Body of pancreas (tissue), 4 donors: Measurements from ENCODE around the gene PTPRD. TPM values are rescaled to one million over a fixed set of nuclear protein-coding genes. Genes with fewer than 3 reads are reported as not detected.

Experiments
- ATAC-seq: fragments of 150-250 bp; one replicate; pipeline ENCODE4 v1.9.1; 2016
- DNase-seq, 4 donors: peaks; one replicate each; pipeline ENCODE4 v3.0.0-alpha.2; 2019
- H3K27ac ChIP-seq, 4 donors: fragments of 200-600 bp; sonication (generic); 1 replicate in 3 of 4; 2 replicates in 1 of 4; pipeline versions ENCODE4 v1.5.1 to v1.6.1; 2016 to 2019; ENCODE audit warnings: mild to moderate bottlenecking in 1 of 4, mixed read lengths in 1 of 4, moderate library complexity in 1 of 4
- H3K27me3 ChIP-seq, 2 donors: fragments of 200-600 bp; sonication (generic); one replicate each; pipeline ENCODE4 v1.6.0; 2016; ENCODE audit warnings: mild to moderate bottlenecking in 1 of 2
- H3K36me3 ChIP-seq, 2 donors: fragments of 200-600 bp; sonication (generic); replicated peaks in 1 of 2; 2 replicates each; pipeline ENCODE4 v1.5.1; 2016; ENCODE audit warnings: low read depth in 2 of 2; ENCODE audit not compliant: insufficient read depth in 1 of 2
- H3K4me1 ChIP-seq: fragments of 200-600 bp; sonication (generic); one replicate; pipeline ENCODE4 v1.6.0; 2016
- H3K4me3 ChIP-seq, 2 donors: fragments of 200-600 bp; sonication (generic); 1 replicate in 1 of 2; 2 replicates in 1 of 2; pipeline ENCODE4 v1.5.1; 2016 to 2019
- H3K9me3 ChIP-seq, 3 donors: fragments of 200-600 bp; sonication (generic); 1 replicate in 2 of 3; 2 replicates in 1 of 3; pipeline ENCODE4 v1.5.1; 2016
- CTCF ChIP-seq, 7 experiments: fragments of 450-650 bp in 4 of 7; fragments of 200-600 bp in 3 of 7; sonication (generic) in 3 of 7; IDR thresholded peaks; one replicate each; pipeline ENCODE4 v1.5.1; 2016 to 2019; ENCODE audit warnings: antibody characterized with exemption in 7 of 7
- POLR2A ChIP-seq, 3 donors: fragments of 450-650 bp; IDR thresholded peaks; one replicate each; pipeline ENCODE4 v1.6.1; 2016; ENCODE audit warnings: antibody characterized with exemption in 3 of 3, mild to moderate bottlenecking in 2 of 3
- WGBS, 2 donors: methylation state at CpG; one replicate each; pipeline ENCODE4 v1.1.5; 2017; 5-methylcytosine and 5-hydroxymethylcytosine counted together
- intact Hi-C: fragments of 100-400 bp; cut with DNase I; formaldehyde crosslinking; loops from one replicate; pipeline ENCODE4 v1.15.1; 2023
- total RNA-seq, 2 donors: library from RNA; depleted of rRNA; stranded (reverse); fragments of >200 nt; gene quantifications; one replicate each; pipeline ENCODE4 v1.1.0, GENCODE V29; 2016

The PTPRD gene
- total RNA-seq, 2 donors from 2014 or later, result 4.3 to 4.9 TPM

- H3K4me3 ChIP-seq, result no peak overlapping the region
Observed at GRCh38 chr9:9615086-9615485, 997.7 kb downstream of the PTPRD start.

GRCh38 chr9:9614607-9615006 lies 998.2 kb downstream of the PTPRD start:
- H3K4me1 ChIP-seq, result no peaks in the 10 kb centered on the region
- intact Hi-C loops, result no loop called here
- H3K9me3 ChIP-seq, result no peaks in the 10 kb centered on the region
- DNase-seq, result no peak
- ATAC-seq, result no peak
- H3K27ac ChIP-seq, result no peak overlapping the region
- H3K27me3 ChIP-seq, result no peaks in the 10 kb centered on the region
- no peak overlapping the region for H3K4me3 ChIP-seq
- TF ChIP-seq POLR2A (IDR thresholded peaks at IDR 0.05) (no peak), CTCF (IDR thresholded peaks at IDR 0.05) (no peak)
- WGBS, 2 donors, result 45 to 54% methylated on average over 2 of the region's 2 CpGs
- H3K36me3 ChIP-seq, result no peaks in the 10 kb centered on the region

More at GRCh38 chr9:9615086-9615485, 997.7 kb downstream of the PTPRD start:
- TF ChIP-seq CTCF (IDR thresholded peaks at IDR 0.05) (no peak), POLR2A (IDR thresholded peaks at IDR 0.05) (no peak)
- ATAC-seq, result no peak
- 71 to 76% methylated on average over 5 of the region's 5 CpGs for WGBS, 2 donors
- H3K36me3 ChIP-seq, result no peaks in the 10 kb centered on the region
- H3K4me1 ChIP-seq, result no peaks in the 10 kb centered on the region
- H3K27ac ChIP-seq, result no peak overlapping the region
- no peak for DNase-seq
- intact Hi-C loops, result no loop called here
- no peaks in the 10 kb centered on the region for H3K27me3 ChIP-seq
- H3K9me3 ChIP-seq, result no peaks in the 10 kb centered on the region

GRCh38 chr9:9612755-9613154 lies 1000.0 kb downstream of the PTPRD start:
- DNase-seq, result no peak
- H3K4me1 ChIP-seq, result no peaks in the 10 kb centered on the region
- no peak for ATAC-seq
- no peaks in the 10 kb centered on the region for H3K27me3 ChIP-seq
- no peak overlapping the region for H3K27ac ChIP-seq
- no peak overlapping the region for H3K4me3 ChIP-seq
- intact Hi-C loops, result no loop called here
- TF ChIP-seq POLR2A (IDR thresholded peaks at IDR 0.05), result no peak
- no peak for TF ChIP-seq CTCF (IDR thresholded peaks at IDR 0.05)
- no peaks in the 10 kb centered on the region for H3K36me3 ChIP-seq
- no peaks in the 10 kb centered on the region for H3K9me3 ChIP-seq
- WGBS, 2 donors, result 80 to 89% methylated on average over 2 of the region's 2 CpGs

GRCh38 chr9:9612270-9612669 lies 1000.5 kb downstream of the PTPRD start:
- Histone ChIP-seq H3K4me3 (no peak overlapping the region), H3K36me3 (no peaks in the 10 kb centered on the region), H3K9me3 (no peaks in the 10 kb centered on the region), H3K27me3 (no peaks in the 10 kb centered on the region), H3K27ac (no peak overlapping the region), H3K4me1 (no peaks in the 10 kb centered on the region)
- DNase-seq (no peak), ATAC-seq (no peak)
- intact Hi-C loops, result no loop called here
- 32 to 43% methylated on average over 3 of the region's 3 CpGs for WGBS, 2 donors
- TF ChIP-seq POLR2A (IDR thresholded peaks at IDR 0.05) (no peak), CTCF (IDR thresholded peaks at IDR 0.05) (no peak)

GRCh38 chr9:9605681-9606080 lies 1007.1 kb downstream of the PTPRD start:
- no peaks in the 10 kb centered on the region for H3K4me1 ChIP-seq

More at GRCh38 chr9:9605681-9606080, 1007.1 kb downstream of the PTPRD start:
- ATAC-seq (no peak), DNase-seq (no peak)
- no peak for TF ChIP-seq CTCF (IDR thresholded peaks at IDR 0.05)
- H3K9me3 ChIP-seq, result no peaks in the 10 kb centered on the region
- H3K36me3 ChIP-seq, result no peaks in the 10 kb centered on the region
- H3K27me3 ChIP-seq, result no peaks in the 10 kb centered on the region
- 50 to 53% methylated on average over 4 of the region's 4 CpGs for WGBS, 2 donors
- H3K27ac ChIP-seq, result no peak overlapping the region
- H3K4me3 ChIP-seq, result no peak overlapping the region
- intact Hi-C loops, result no loop called here
